Neural cell (in vitro differentiated cells): ENCODE data around the gene PACSIN2. TPM values are rescaled to one million over a fixed set of nuclear protein-coding genes. Genes with fewer than 3 reads are reported as not detected.

ENCODE experiments used
- H2AFZ ChIP-seq: fragments of 200-600, 300-800 bp; sonication (generic), shearing (Covaris generic); 2 replicates; pipeline ENCODE4 v1.6.0; 2014; ENCODE audit warnings: low read depth, mild to moderate bottlenecking, antibody characterized with exemption, low read length, moderate library complexity
- H3F3A ChIP-seq: fragments of 200-600 bp; shearing (Covaris generic); 2 replicates; pipeline ENCODE4 v1.6.1; 2016; ENCODE audit warnings: mild to moderate bottlenecking, moderate library complexity, mixed read lengths, antibody characterized with exemption, low read length; ENCODE audit not compliant: insufficient read depth, poor library complexity, severe bottlenecking
- H3K27ac ChIP-seq: fragments of 200-600, 300-800 bp; sonication (generic), shearing (Covaris generic); 2 replicates; pipeline ENCODE4 v1.5.1; 2014; ENCODE audit warnings: mild to moderate bottlenecking, low read length, moderate library complexity
- H3K27me3 ChIP-seq: fragments of 300-800, 200-600 bp; sonication (generic), shearing (Covaris generic); 2 replicates; pipeline ENCODE4 v1.6.0; 2014; ENCODE audit warnings: mild to moderate bottlenecking, low read depth, low read length, moderate library complexity; ENCODE audit not compliant: insufficient read depth
- H3K36me3 ChIP-seq: fragments of 300-800, 200-600 bp; sonication (generic), shearing (Covaris generic); 2 replicates; pipeline ENCODE4 v1.5.1; 2014; ENCODE audit warnings: mild to moderate bottlenecking, antibody characterized with exemption, low read length, moderate library complexity; ENCODE audit not compliant: insufficient read depth
- H3K4me2 ChIP-seq: fragments of 300-800, 200-600 bp; sonication (generic), shearing (Covaris generic); 2 replicates; pipeline ENCODE4 v1.6.0; 2014; ENCODE audit warnings: mild to moderate bottlenecking, low read length
- H3K4me3 ChIP-seq: fragments of 300-800, 200-600 bp; sonication (generic), shearing (Covaris generic); 2 replicates; pipeline ENCODE4 v1.5.1; 2014; ENCODE audit warnings: mild to moderate bottlenecking, low read length, moderate library complexity
- H3K79me2 ChIP-seq: fragments of 200-600 bp; shearing (Covaris generic); replicated peaks from 2 replicates; pipeline ENCODE4 v1.6.0; 2014; ENCODE audit warnings: mild to moderate bottlenecking, low read length, moderate library complexity; ENCODE audit not compliant: insufficient read depth
- H3K9ac ChIP-seq: fragments of 300-800, 200-600 bp; sonication (generic), shearing (Covaris generic); 2 replicates; pipeline ENCODE4 v1.6.1; 2016; ENCODE audit warnings: mild to moderate bottlenecking, low read length, mixed read lengths
- H3K9me2 ChIP-seq: fragments of 200-600 bp; shearing (Covaris generic); 2 replicates; pipeline ENCODE4 v1.6.1; 2016; ENCODE audit warnings: mild to moderate bottlenecking, low read length, mixed read lengths; ENCODE audit not compliant: insufficient read depth
- H3K9me3 ChIP-seq: fragments of 200-600, 300-800 bp; sonication (generic), shearing (Covaris generic); 2 replicates; pipeline ENCODE4 v1.6.1; 2016; ENCODE audit warnings: mild to moderate bottlenecking, mixed run types, low read length, moderate library complexity, mixed read lengths
- H4K20me1 ChIP-seq: fragments of 200-600 bp; shearing (Covaris generic); 2 replicates; pipeline ENCODE4 v1.6.1; 2016; ENCODE audit warnings: mild to moderate bottlenecking, mixed run types; ENCODE audit not compliant: insufficient read depth
- CTCF ChIP-seq: fragments of 450-650 bp; IDR thresholded peaks from 2 replicates; pipeline ENCODE4 v1.5.1; 2014; ENCODE audit warnings: antibody characterized with exemption, mild to moderate bottlenecking, moderate library complexity; ENCODE audit not compliant: poor library complexity, severe bottlenecking
- EP300 ChIP-seq: fragments of 450-650 bp; conservative IDR thresholded peaks from 2 replicates; pipeline ENCODE4 v1.6.1; 2014; ENCODE audit warnings: antibody characterized with exemption, mild to moderate bottlenecking, moderate library complexity; ENCODE audit not compliant: poor library complexity, severe bottlenecking
- EZH2 ChIP-seq: fragments of 200-600, 300-800 bp; shearing (Covaris generic), sonication (generic); IDR thresholded peaks from 2 replicates; pipeline ENCODE4 v1.6.1; 2014; ENCODE audit warnings: antibody characterized with exemption, low read length, borderline replicate concordance, mild to moderate bottlenecking; ENCODE audit not compliant: insufficient read depth, poor library complexity, severe bottlenecking
- MXI1 ChIP-seq: fragments of 450-650 bp; conservative IDR thresholded peaks from 2 replicates; pipeline ENCODE4 v1.6.1; 2014; ENCODE audit warnings: antibody characterized with exemption, mild to moderate bottlenecking; ENCODE audit not compliant: poor library complexity, severe bottlenecking
- POLR2AphosphoS5 ChIP-seq: IDR thresholded peaks from 2 replicates; pipeline ENCODE4 v1.6.1; 2012
- RAD21 ChIP-seq: fragments of 450-650 bp; conservative IDR thresholded peaks from 2 replicates; pipeline ENCODE4 v1.6.1; 2014; ENCODE audit warnings: antibody characterized with exemption, mild to moderate bottlenecking, moderate library complexity
- SMC3 ChIP-seq: fragments of 450-650 bp; conservative IDR thresholded peaks from 2 replicates; pipeline ENCODE4 v1.6.1; 2014; ENCODE audit warnings: antibody characterized with exemption, mild to moderate bottlenecking, moderate library complexity; ENCODE audit not compliant: poor library complexity
- TAF1 ChIP-seq: IDR thresholded peaks from 2 replicates; pipeline ENCODE4 v1.6.1; 2012; ENCODE audit warnings: low read depth
- polyA plus RNA-seq: library from polyadenylated mRNA; depleted of rRNA; stranded (reverse); fragments of >200 nt; gene quantifications from 2 replicates; pipeline ENCODE4 v1.2.3, GENCODE V29; 2014
- TF ChIP-seq, protein P1 (sequence below): IDR thresholded peaks from 2 replicates; pipeline ENCODE4 v1.6.1; 2012; ENCODE audit warnings: borderline replicate concordance

Gene PACSIN2
- polyA plus RNA-seq, 1 donor from 2014 or later = 47.2 TPM

DNA sequence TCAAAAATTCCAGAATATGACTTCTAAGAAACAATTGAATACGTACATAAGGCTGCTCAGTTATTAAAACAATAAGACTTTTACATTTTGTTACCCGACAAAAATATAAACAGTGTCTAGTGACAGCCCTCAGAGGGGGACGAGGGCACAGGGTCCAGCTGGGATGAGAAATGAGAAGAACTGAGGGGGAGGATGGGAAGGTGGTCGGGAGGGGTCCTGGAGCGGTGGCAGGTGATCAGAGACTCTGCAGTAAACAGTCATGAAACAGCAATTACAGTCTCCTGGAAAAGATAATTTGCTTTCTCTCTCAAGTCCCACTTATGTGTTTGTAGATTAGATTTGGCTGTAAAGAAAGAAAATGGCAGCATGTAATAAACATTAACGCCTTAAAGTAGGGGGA, 56.0 kb downstream of the PACSIN2 start:
- H4K20me1 ChIP-seq = no peaks in the 10 kb centered on the region
- no peak overlapping the region for H3K9ac ChIP-seq
- no peaks in the 10 kb centered on the region for H3K36me3 ChIP-seq
- no peaks in the 10 kb centered on the region for H3K27me3 ChIP-seq
- no peak overlapping the region for H3K4me2 ChIP-seq
- no peak overlapping the region for H3K27ac ChIP-seq
- TF ChIP-seq SMC3 (no peak), EP300 (no peak), RAD21 (no peak), CTCF (no peak), EZH2 (no peak)
- TF ChIP-seq, protein P1, sequence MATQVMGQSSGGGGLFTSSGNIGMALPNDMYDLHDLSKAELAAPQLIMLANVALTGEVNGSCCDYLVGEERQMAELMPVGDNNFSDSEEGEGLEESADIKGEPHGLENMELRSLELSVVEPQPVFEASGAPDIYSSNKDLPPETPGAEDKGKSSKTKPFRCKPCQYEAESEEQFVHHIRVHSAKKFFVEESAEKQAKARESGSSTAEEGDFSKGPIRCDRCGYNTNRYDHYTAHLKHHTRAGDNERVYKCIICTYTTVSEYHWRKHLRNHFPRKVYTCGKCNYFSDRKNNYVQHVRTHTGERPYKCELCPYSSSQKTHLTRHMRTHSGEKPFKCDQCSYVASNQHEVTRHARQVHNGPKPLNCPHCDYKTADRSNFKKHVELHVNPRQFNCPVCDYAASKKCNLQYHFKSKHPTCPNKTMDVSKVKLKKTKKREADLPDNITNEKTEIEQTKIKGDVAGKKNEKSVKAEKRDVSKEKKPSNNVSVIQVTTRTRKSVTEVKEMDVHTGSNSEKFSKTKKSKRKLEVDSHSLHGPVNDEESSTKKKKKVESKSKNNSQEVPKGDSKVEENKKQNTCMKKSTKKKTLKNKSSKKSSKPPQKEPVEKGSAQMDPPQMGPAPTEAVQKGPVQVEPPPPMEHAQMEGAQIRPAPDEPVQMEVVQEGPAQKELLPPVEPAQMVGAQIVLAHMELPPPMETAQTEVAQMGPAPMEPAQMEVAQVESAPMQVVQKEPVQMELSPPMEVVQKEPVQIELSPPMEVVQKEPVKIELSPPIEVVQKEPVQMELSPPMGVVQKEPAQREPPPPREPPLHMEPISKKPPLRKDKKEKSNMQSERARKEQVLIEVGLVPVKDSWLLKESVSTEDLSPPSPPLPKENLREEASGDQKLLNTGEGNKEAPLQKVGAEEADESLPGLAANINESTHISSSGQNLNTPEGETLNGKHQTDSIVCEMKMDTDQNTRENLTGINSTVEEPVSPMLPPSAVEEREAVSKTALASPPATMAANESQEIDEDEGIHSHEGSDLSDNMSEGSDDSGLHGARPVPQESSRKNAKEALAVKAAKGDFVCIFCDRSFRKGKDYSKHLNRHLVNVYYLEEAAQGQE = no peak
- H3K9me3 ChIP-seq = no peaks in the 10 kb centered on the region
- H2AFZ ChIP-seq = no peak overlapping the region
- H3K4me3 ChIP-seq = no peak overlapping the region
- no peaks in the 10 kb centered on the region for H3K9me2 ChIP-seq
- peaks cover 5% of the 10 kb centered on the region for H3K79me2 ChIP-seq
- no peaks in the 10 kb centered on the region for H3F3A ChIP-seq

GRCh38 chr22:42957958-42958357, 57.0 kb downstream of the PACSIN2 start:
- H3K27me3 ChIP-seq = no peaks in the 10 kb centered on the region
- H4K20me1 ChIP-seq = no peaks in the 10 kb centered on the region
- no peak overlapping the region for H2AFZ ChIP-seq
- H3K79me2 ChIP-seq = peaks cover 5% of the 10 kb centered on the region
- H3K27ac ChIP-seq = no peak overlapping the region
- H3K9ac ChIP-seq = no peak overlapping the region
- no peak overlapping the region for H3K4me2 ChIP-seq
- no peaks in the 10 kb centered on the region for H3F3A ChIP-seq
- H3K9me3 ChIP-seq = no peaks in the 10 kb centered on the region
- TF ChIP-seq TAF1 = no peak
- no peak for TF ChIP-seq SMC3
- no peak for TF ChIP-seq RAD21
- no peak for TF ChIP-seq EP300
- no peaks in the 10 kb centered on the region for H3K36me3 ChIP-seq
- H3K9me2 ChIP-seq = no peaks in the 10 kb centered on the region
- H3K4me3 ChIP-seq = no peak overlapping the region

DNA sequence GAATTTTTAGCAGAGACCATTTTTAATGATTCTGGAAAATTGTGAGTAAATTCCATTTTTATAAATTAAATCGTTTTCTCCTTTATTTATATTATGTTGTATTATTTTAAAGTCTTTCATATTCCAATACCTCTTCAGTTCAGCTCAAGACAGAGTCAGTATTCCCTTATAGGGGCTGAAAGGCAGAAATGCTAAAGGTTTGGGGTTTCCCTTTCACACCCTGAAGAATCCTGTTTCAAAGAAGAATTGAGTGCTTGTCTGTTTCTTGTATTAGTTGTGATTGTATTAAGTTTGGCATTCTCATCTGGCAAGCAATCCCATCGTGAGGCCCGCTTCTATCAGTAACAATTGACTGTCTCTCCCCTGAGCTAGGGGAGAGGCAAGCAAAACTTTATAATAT, 57.4 kb downstream of the PACSIN2 start:
- no peaks in the 10 kb centered on the region for H3F3A ChIP-seq
- no peak overlapping the region for H2AFZ ChIP-seq
- no peaks in the 10 kb centered on the region for H3K36me3 ChIP-seq
- H3K79me2 ChIP-seq = peaks cover 5% of the 10 kb centered on the region
- no peak overlapping the region for H3K27ac ChIP-seq
- no peaks in the 10 kb centered on the region for H3K9me3 ChIP-seq
- no peaks in the 10 kb centered on the region for H4K20me1 ChIP-seq
- no peak overlapping the region for H3K4me3 ChIP-seq
- no peaks in the 10 kb centered on the region for H3K27me3 ChIP-seq
- no peak overlapping the region for H3K4me2 ChIP-seq
- H3K9ac ChIP-seq = no peak overlapping the region
- TF ChIP-seq EP300 (no peak), TAF1 (no peak), SMC3 (no peak), MXI1 (no peak), RAD21 (no peak), CTCF (no peak), POLR2AphosphoS5 (no peak), EZH2 (no peak)
- TF ChIP-seq, protein P1 = no peak
- no peaks in the 10 kb centered on the region for H3K9me2 ChIP-seq
